GM19452 (cell line): Measurements from ENCODE around the gene CTTNBP2.
A peak's percentile ranks its signal among the peaks of the same experiment; 100 is the strongest.

Source experiments
- ATAC-seq: cut with Tn5 transposase; IDR thresholded peaks from one replicate; pipeline ENCODE4 v1.9.1; 2021; ENCODE audit not compliant: unreplicated experiment

The CTTNBP2 gene

GRCh38 chr7:117824592-117824991 is 48.6 kb downstream of the CTTNBP2 start:
- no peak for ATAC-seq

GRCh38 chr7:117819558-117819957 is 53.7 kb downstream of the CTTNBP2 start:
- ATAC-seq = no peak

GRCh38 chr7:117818232-117818631 is 55.0 kb downstream of the CTTNBP2 start:
- ATAC-seq = no peak

GRCh38 chr7:117816727-117817126 is 56.5 kb downstream of the CTTNBP2 start:
- ATAC-seq = no peak

GRCh38 chr7:117811696-117812095 is 61.5 kb downstream of the CTTNBP2 start:
- ATAC-seq = no peak

- ATAC-seq = no peak
Measured at GRCh38 chr7:117810642-117811512, 62.4 kb downstream of the CTTNBP2 start.

- ATAC-seq = no peak
Measured at GRCh38 chr7:117809958-117810357, 63.3 kb downstream of the CTTNBP2 start.

GRCh38 chr7:117808910-117809705 is 64.1 kb downstream of the CTTNBP2 start:
- no peak for ATAC-seq

- ATAC-seq = no peak
Measured at GRCh38 chr7:117808341-117808757, 64.9 kb downstream of the CTTNBP2 start.

GRCh38 chr7:117807676-117808075 is 65.6 kb downstream of the CTTNBP2 start:
- ATAC-seq = no peak

- no peak for ATAC-seq
Measured at GRCh38 chr7:117806011-117806410, 67.2 kb downstream of the CTTNBP2 start.

GRCh38 chr7:117805241-117805640 is 68.0 kb downstream of the CTTNBP2 start:
- ATAC-seq = no peak

GRCh38 chr7:117803476-117803875 is 69.8 kb downstream of the CTTNBP2 start:
- no peak for ATAC-seq

GRCh38 chr7:117802660-117803059 is 70.6 kb downstream of the CTTNBP2 start:
- ATAC-seq = no peak

GRCh38 chr7:117800841-117801240 is 72.4 kb downstream of the CTTNBP2 start:
- no peak for ATAC-seq

GRCh38 chr7:117800406-117800805 is 72.8 kb downstream of the CTTNBP2 start:
- no peak for ATAC-seq

- ATAC-seq = no peak
Measured at GRCh38 chr7:117796889-117797288, 76.4 kb downstream of the CTTNBP2 start.

- ATAC-seq = no peak
Measured at GRCh38 chr7:117793976-117794375, 79.3 kb downstream of the CTTNBP2 start.

- ATAC-seq = no peak
Measured at GRCh38 chr7:117793521-117793920, 79.7 kb downstream of the CTTNBP2 start.

GRCh38 chr7:117791877-117792780 is 81.1 kb downstream of the CTTNBP2 start:
- ATAC-seq = peak; percentile 82

GRCh38 chr7:117790731-117791130 is 82.5 kb downstream of the CTTNBP2 start:
- ATAC-seq = no peak
